Measurements from ENCODE around the gene NKD1. TPM values are rescaled to one million over a fixed set of nuclear protein-coding genes. Genes with fewer than 3 reads are reported as not detected.
A peak's percentile ranks its signal among the peaks of the same experiment; 100 is the strongest.

Gene NKD1
- total and polyA plus RNA-seq, 2 donors (not counting 1 experiment from before 2014, with no cell fraction given): 0.16 to 1.9 TPM

DNA sequence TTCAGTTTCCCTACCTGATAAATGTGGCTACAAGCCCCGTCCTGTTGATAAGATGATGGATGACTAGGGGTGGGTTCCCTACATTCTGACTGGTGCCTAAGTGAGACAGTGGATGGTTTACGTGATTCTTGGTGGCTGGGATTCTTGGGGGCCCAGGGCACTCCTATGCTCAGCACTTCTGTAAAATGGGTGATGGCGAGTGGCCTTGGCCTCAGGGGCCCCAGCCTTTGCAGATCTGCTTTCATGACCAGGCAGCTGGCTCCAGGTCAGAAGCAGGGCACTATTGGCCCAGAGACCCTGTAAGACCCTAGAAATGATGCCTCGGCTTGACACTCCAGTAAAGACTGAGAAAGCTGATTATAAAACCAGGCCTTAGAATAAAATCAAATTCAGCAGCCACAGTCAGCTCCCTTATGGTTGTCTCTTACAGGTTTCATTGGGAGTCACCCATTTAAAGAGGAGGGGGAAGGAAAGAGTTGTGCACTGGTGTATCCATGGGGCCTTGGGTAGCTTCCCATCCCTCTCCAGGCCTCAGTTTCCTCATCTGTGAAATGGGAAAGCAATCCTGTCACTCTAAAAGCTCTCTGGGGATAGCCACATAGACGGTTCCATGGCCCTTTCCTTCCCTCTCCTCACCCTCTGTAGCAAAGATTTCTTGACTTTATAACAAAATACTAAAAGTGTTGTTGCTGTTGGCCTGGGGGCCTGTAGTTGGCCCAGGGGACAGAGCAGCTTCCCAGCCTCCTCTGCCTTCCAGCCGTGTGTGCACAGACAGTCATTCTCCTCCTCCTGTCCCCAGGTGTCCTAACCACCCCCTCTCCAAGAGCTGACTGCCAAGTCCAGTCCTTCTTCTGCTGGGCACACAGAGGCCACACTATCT lies 131.7 kb downstream of the NKD1 start:
- intact Hi-C loops (cut with micrococcal nuclease): loop anchor here (2.0 to 5.0 kb wide), 4 partner anchors 13 to 613 kb away; partner anchors contain the start of genes HEATR3 and NKD1
- peaks cover 55% of the 10 kb centered on the region for H3K79me2 ChIP-seq (ENCODE audit: control insufficient read depth, insufficient read depth, low read length)
- CTCF ChIA-PET: interaction anchor here (0.7 to 12.4 kb wide), 9 partner anchors 8 to 613 kb away, joined by 3 to 154 read pairs (median 8); partner anchors contain the start of genes BRD7 and CYLD
- H3K4me3 ChIP-seq (ENCODE audit: control extremely low read depth in 1 of 5, extremely low read depth in 1 of 5, insufficient read depth in 1 of 5, low read depth in 2 of 5, low read length in 4 of 5): peak overlapping the region; percentile 76 to 96 (median 93)
- DNase-seq (no peak), ATAC-seq (ENCODE audit: low read depth) (no peak)
- POLR2A ChIA-PET: interaction anchor here (0.6 to 0.9 kb wide), 2 partner anchors 127 to 198 kb away, joined by 4 to 9 read pairs; no protein-coding TSS in a partner anchor
- H4K20me1 ChIP-seq (ENCODE audit: control insufficient read depth, insufficient read depth, low read length, poor library complexity, severe bottlenecking): peaks cover 20% of the 10 kb centered on the region
- H3K4me1 ChIP-seq (ENCODE audit: control insufficient read depth in 2 of 2, insufficient read depth in 2 of 2, low read length in 2 of 2): peaks cover 62 to 64% of the 10 kb centered on the region in 2 donors
- H3K9me3 ChIP-seq (ENCODE audit: control extremely low read depth in 1 of 3, control insufficient read depth in 2 of 3, insufficient read depth in 1 of 3, low read length in 2 of 3): no peaks in the 10 kb centered on the region
- H3K36me3 ChIP-seq (replicated peaks in 1 of 2; ENCODE audit: control extremely low read depth in 1 of 2, control insufficient read depth in 1 of 2, extremely low read depth in 1 of 2, insufficient read depth in 2 of 2, low read length in 1 of 2): peaks cover 2 to 46% of the 10 kb centered on the region in 2 experiments
- H3K9ac ChIP-seq (ENCODE audit: low read length): peak overlapping the region; percentile 92
- TF ChIP-seq EZH2 (IDR thresholded peaks at IDR 0.05; ENCODE audit: borderline replicate concordance, insufficient read depth, low read depth, low read length, poor library complexity, severe bottlenecking): no peak
- TF ChIP-seq, protein P1, sequence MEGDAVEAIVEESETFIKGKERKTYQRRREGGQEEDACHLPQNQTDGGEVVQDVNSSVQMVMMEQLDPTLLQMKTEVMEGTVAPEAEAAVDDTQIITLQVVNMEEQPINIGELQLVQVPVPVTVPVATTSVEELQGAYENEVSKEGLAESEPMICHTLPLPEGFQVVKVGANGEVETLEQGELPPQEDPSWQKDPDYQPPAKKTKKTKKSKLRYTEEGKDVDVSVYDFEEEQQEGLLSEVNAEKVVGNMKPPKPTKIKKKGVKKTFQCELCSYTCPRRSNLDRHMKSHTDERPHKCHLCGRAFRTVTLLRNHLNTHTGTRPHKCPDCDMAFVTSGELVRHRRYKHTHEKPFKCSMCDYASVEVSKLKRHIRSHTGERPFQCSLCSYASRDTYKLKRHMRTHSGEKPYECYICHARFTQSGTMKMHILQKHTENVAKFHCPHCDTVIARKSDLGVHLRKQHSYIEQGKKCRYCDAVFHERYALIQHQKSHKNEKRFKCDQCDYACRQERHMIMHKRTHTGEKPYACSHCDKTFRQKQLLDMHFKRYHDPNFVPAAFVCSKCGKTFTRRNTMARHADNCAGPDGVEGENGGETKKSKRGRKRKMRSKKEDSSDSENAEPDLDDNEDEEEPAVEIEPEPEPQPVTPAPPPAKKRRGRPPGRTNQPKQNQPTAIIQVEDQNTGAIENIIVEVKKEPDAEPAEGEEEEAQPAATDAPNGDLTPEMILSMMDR (IDR thresholded peaks at IDR 0.05): no peak
- H2AFZ ChIP-seq (ENCODE audit: insufficient read depth, low read depth, low read length, poor library complexity, severe bottlenecking): peak overlapping the region; percentile 79
- no peaks in the 10 kb centered on the region for H3K27me3 ChIP-seq (replicated peaks in 1 of 4; ENCODE audit: control extremely low read depth in 1 of 4, control insufficient read depth in 3 of 4, insufficient read depth in 4 of 4, low read length in 3 of 4)
- H3K4me3 Mint-ChIP-seq: peak overlapping the region; percentile 93
- WGBS (ENCODE audit: insufficient coverage): 79% methylated on average over 4 of the region's 6 CpGs
- H3K4me2 ChIP-seq (replicated peaks; ENCODE audit: low read depth, low read length, poor library complexity, severe bottlenecking): peak overlapping the region; percentile 93
- H3K27ac Mint-ChIP-seq: peak overlapping the region; percentile 98
- peaks cover 62% of the 10 kb centered on the region for H3K4me1 Mint-ChIP-seq
- H3K27me3 Mint-ChIP-seq: no peaks in the 10 kb centered on the region
- H3K9me3 Mint-ChIP-seq (ENCODE audit: insufficient read depth): no peaks in the 10 kb centered on the region
- H3K27ac ChIP-seq (ENCODE audit: low read length in 2 of 2): peak overlapping the region; percentile 92 to 95
